ENCODE measurements around the gene PRAME.
"Not testable (repeated sequence)": the region's sequence is repeated elsewhere in the genome, so short reads cannot be mapped to it uniquely, and the experiment has no call there.

The PRAME gene, protein sequence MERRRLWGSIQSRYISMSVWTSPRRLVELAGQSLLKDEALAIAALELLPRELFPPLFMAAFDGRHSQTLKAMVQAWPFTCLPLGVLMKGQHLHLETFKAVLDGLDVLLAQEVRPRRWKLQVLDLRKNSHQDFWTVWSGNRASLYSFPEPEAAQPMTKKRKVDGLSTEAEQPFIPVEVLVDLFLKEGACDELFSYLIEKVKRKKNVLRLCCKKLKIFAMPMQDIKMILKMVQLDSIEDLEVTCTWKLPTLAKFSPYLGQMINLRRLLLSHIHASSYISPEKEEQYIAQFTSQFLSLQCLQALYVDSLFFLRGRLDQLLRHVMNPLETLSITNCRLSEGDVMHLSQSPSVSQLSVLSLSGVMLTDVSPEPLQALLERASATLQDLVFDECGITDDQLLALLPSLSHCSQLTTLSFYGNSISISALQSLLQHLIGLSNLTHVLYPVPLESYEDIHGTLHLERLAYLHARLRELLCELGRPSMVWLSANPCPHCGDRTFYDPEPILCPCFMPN

DNA sequence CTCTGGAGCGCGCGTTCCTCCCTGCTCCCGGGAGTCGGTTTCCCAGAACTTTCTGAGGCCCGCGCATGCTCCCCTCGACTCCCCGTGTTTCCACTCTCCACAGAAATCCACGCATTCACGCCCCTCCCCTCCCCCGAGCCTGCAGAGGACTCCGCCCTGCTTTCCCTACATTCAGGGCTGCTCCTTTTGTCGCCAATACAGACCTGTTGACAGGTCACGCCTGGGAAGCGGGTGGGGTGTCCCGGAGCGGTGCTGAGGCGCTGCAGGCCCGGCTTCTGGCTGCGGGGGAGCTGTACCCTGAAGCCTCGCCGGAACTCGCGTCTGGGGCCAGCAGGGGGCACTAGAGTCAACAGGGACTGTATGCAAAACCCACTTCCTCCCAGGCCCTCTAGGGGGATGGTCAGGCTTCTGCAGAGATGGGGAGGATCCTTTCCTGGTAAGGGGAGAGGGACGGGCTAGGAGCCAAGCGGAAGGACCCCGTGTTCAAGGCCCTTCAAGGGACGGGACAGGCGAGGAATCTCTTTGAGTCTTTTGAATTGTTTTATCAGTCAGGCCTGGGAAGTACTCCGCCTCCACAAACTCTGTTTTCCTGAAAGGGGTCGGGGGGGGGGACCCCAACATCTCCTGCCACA is at the start of gene PRAME:
Gene PRAME, minus strand, starts transcription at position 294 of the 632 bp plus-strand sequence. CDS start 2,433 bp downstream, outside the sequence.
- peak; percentile 91 to 94 for DNase-seq

- not testable (repeated sequence) for DNase-seq
These were observed 49.0 kb upstream of the PRAME start for GRCh38 chr22:22608022-22608421.

- DNase-seq = no peak
These were observed 46.0 kb upstream of the PRAME start for GRCh38 chr22:22605074-22605404.

DNA sequence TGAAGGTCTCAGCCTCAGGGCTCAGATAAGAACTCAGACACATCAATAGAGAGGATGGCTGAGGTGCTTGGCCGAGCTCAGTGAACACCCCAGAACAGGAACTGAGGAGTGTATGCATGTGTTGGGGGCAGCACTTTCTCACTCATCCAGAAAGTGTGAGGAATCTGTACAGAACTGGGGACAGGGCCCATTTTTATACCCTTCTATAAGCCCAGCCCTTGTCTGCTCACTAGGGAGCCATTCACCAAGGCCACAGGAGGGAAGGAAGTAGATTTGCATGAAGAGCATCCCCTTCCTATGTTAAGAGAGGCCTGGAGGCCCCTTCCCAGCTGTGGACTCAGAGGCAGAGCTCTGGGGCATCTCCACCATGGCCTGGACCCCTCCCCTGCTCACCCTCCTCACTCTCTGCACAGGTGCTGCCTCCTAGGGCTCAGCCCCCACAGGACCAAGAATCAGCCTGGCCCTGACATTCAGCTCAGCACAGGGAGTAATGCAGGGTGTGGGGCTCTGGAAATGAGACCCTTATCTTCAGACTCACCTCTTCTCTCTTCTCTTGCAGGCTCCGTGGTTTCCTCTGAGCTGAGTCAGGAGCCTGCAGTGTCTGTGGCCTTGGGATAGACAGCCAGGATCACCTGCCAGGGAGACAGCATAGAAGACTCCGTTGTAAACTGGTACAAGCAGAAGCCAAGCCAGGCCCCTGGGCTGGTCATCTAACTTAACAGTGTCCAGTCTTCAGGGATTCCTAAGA is 45.4 kb upstream of the PRAME start:
- no peak for DNase-seq

DNA sequence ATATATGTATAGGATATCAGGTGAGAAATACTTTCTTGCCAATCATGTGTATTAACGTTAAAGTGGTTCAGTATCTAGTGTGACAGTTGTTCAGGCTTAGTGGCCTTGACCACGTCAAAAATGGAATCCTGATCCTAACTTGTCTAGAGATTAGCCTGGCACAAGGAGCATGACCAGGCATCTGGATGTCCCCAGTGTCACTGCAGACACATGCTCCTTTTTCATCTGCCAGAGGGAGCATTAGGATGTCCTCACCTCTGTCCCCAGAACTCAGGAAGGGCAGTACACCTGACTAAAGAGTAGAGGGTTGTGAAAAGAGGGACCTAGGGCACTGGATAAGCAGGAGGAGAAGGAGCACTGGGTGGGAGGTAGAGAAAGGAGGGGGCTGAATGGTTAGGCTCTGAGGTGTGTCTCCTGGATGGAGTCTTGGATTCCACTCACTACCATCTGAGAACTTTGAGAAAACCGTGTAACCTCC is 44.4 kb upstream of the PRAME start:
- DNase-seq = no peak

- no peak for DNase-seq
These were observed 41.6 kb upstream of the PRAME start for GRCh38 chr22:22600531-22601261.

GRCh38 chr22:22599248-22599647 is 40.2 kb upstream of the PRAME start:
- no peak for DNase-seq

DNA sequence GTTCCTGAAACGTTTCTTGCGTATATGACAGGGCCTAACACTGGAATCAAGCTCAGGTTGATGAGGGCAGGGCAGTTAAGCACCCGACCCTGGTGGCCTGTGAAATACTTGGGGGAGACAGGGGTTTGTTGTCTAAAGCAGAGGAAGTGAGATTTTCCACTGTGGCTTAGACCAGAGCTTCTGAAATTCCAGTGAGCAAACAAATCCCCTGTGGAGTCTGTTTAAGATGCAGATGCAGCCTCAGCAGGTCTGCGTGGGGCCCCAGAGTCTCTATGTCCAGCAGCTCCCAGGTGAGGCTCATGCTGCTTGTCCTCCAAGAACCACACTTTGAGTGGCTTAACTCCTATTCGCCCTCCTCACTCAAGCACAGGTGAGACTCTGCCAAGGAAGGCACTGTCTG is 39.1 kb upstream of the PRAME start:
- DNase-seq = no peak

GRCh38 chr22:22595001-22595835 is 36.2 kb upstream of the PRAME start:
- DNase-seq = no peak

DNA sequence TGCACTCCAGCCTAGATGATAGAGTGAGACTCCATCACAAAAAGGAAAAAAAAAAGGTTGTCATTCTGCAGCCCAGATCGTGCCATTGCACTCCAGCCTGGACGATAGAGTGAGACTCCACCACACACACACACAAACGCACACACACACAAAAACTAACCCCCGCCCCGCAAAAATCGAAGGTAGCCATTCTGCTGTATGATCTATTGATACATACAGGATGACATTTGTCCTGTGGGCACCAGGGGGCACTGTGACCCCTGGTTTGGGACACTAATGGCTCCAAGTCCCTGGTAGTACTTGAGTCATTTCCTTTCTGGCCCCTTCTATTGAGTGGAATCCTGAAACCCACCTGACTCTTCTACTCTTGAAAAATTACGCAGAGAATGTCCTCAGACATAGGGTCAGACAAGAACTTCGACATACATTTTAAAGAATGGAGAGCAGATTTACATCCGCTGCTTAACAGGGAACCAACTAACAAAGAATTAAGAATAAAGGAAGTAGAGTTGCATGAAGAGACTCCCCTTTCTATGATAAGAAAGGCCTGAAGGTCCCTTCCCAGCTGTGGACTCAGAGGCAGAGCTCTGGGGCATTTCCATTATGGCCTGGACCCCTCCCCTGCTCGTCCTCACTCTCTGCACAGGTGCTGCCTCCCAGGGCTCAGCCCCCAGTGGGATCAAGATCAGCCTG is 35.0 kb upstream of the PRAME start:
- DNase-seq = peak; percentile 66 to 68

DNA sequence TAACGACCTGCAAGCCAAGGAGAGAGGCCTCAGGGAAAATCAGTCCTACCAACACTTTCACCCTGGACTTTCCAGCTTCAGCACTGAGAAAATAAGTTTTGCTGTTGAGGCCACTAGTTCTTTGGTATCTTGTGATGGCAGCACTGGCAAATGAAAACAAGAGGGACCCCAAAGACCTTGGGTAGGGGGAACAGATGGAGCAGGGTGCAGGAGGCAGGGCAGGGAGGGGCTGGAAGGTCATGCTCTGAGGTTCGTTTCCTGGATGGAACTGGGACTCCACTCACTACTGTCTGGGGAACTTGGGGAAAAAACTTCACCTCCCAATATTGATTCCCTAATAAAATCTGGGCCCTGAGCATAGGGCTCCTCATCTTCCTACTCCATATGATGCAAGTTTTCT is 34.2 kb upstream of the PRAME start:
- no peak for DNase-seq

GRCh38 chr22:22591348-22592299 is 32.6 kb upstream of the PRAME start:
- no peak for DNase-seq

- DNase-seq = no peak
These were observed 31.2 kb upstream of the PRAME start for GRCh38 chr22:22590136-22590891.

- DNase-seq = no peak
These were observed 29.6 kb upstream of the PRAME start for GRCh38 chr22:22588485-22589164.

DNA sequence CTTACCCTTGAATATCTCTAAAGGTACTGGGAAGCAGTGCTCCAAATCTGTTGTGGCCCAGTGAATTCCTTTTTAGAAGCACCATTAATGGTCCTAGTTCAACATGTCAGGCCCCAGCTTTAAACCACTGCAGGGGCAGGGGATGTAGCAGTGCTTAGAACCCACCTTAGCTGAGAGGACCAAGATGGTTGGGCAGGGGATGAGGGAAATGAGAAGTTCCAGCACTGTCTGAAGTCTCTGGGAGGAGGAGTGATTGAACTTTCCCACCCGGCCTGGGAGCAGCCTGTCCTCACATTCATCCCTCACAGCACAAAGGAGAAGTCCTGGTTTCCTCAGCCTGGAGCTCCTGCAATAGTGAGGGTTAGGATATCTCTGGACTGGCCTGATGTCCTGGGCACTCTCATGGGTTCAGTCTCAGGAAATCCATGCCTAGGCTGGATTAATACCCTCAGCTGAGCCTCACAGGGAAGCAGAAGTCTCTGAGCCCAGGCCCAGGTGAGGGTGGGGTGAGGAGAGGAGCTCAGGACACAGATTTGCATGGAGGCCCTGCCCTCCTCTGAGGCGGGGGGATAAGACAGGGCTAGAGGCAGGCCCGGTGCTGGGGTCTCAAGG is 28.6 kb upstream of the PRAME start:
- no peak for DNase-seq

DNA sequence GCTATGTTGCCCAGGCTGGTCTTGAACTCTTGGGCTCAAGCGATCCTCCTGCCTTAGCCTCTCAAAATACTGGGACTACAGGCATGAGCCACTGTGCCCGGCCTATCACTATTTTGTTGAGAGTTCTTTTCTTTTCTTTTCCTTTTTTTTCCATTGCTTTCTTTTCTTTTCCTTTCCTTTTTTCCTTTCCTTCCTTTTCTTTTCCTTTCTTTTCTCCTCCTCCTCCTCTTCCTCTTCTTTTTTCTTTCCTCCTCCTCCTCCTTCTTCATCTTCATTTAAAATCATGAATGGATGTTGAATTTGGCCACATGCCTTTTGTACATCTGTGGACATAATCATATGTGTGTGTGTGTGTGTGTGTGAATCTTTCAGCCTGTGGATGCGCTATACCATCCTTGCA is 25.7 kb upstream of the PRAME start:
- no peak for DNase-seq

DNA sequence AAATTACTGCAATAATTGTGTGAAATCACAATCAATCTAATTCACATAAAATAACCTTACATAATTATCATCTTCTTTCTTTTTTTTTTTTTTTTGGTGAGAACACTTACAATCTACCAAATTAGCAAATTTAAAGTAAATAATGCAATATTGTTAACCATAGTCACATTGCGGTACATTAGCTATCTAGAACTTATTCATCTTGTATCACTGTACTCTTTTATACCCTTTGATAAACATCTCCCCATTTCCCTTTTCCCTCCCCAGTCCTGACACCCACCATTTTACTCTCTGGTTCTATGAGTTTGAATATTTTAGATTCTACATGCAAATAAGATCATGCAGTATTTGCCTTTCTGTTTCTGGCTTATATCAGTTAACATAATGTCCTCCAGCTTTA is 24.0 kb upstream of the PRAME start:
- DNase-seq = no peak

GRCh38 chr22:22581524-22581923 is 22.5 kb upstream of the PRAME start:
- DNase-seq = not testable (repeated sequence)
